Spleen (tissue), 11 donors: ENCODE results near the gene BCAR3. TPM values are rescaled to one million over a fixed set of nuclear protein-coding genes. Genes with fewer than 3 reads are reported as not detected.

Source experiments
- DNase-seq: peaks from one replicate; pipeline ENCODE4 v3.0.0-alpha.2; 2020
- H3K27ac ChIP-seq, 8 donors: fragments of 200-600 bp; sonication (generic) in 7 of 8; 1 replicate in 4 of 8; 2 replicates in 4 of 8; pipeline versions ENCODE4 v1.5.0 to v1.8.0; 2016 to 2021; ENCODE audit warnings: inconsistent platforms in 4 of 8, mild to moderate bottlenecking in 4 of 8, moderate library complexity in 1 of 8
- H3K27me3 ChIP-seq, 7 donors: fragments of 200-600 bp; sonication (generic) in 6 of 7; replicated peaks in 1 of 7; 1 replicate in 4 of 7; 2 replicates in 3 of 7; pipeline versions ENCODE4 v1.5.0 to v1.8.0; 2016 to 2021; ENCODE audit warnings: inconsistent platforms in 3 of 7, mild to moderate bottlenecking in 1 of 7
- H3K36me3 ChIP-seq, 6 donors: fragments of 200-600 bp; sonication (generic) in 5 of 6; 1 replicate in 4 of 6; 2 replicates in 2 of 6; pipeline versions ENCODE4 v1.5.0 to v1.8.0; 2016 to 2021; ENCODE audit warnings: inconsistent platforms in 2 of 6
- H3K4me1 ChIP-seq, 6 donors: fragments of 200-600 bp; sonication (generic) in 5 of 6; 1 replicate in 3 of 6; 2 replicates in 3 of 6; pipeline versions ENCODE4 v1.5.0 to v1.8.0; 2016 to 2021; ENCODE audit warnings: inconsistent platforms in 3 of 6
- H3K4me3 ChIP-seq, 8 donors: fragments of 200-600 bp; sonication (generic) in 7 of 8; 1 replicate in 4 of 8; 2 replicates in 4 of 8; pipeline versions ENCODE4 v1.5.0 to v1.8.0; 2016 to 2021; ENCODE audit warnings: inconsistent platforms in 4 of 8, mild to moderate bottlenecking in 4 of 8, moderate library complexity in 2 of 8
- H3K9me3 ChIP-seq, 8 donors: fragments of 200-600 bp; sonication (generic) in 7 of 8; 1 replicate in 4 of 8; 2 replicates in 4 of 8; pipeline versions ENCODE4 v1.5.0 to v1.8.0; 2016 to 2021; ENCODE audit warnings: inconsistent platforms in 4 of 8
- POLR2A ChIP-seq, 3 donors: fragments of 450-650 bp; IDR thresholded peaks; one replicate each; pipeline ENCODE4 v1.5.1; 2017; ENCODE audit warnings: antibody characterized with exemption in 3 of 3, mild to moderate bottlenecking in 1 of 3
- POLR2AphosphoS5 ChIP-seq, 3 donors: sonication (generic); formaldehyde crosslinking; IDR thresholded peaks; one replicate each; pipeline ENCODE4 v1.5.1; 2017; ENCODE audit warnings: antibody characterized with exemption in 3 of 3
- WGBS, 5 donors: extraction: QIAGEN DNeasy Blood & Tissue Kit in 3 of 5; methylation state at CpG; one replicate each; pipeline versions ENCODE4 v1.1.5 to v1.1.7; 2013 to 2018; 5-methylcytosine and 5-hydroxymethylcytosine counted together
- intact Hi-C: fragments of 100-400 bp; cut with DNase I; formaldehyde crosslinking; loops from one replicate; pipeline ENCODE4 v1.15.0; 2023; ENCODE audit warnings: low total_unique reads
- polyA plus RNA-seq, 3 donors: library from polyadenylated mRNA; stranded (reverse); fragments of 200-250 nt; gene quantifications; one replicate each; pipeline ENCODE4 v1.2.1, GENCODE V29; 2013
- total RNA-seq, 7 donors: library from RNA; depleted of rRNA in 3 of 7; stranded (reverse); fragments of >200 nt in 3 of 7; fragmentation: NEBNext Ultra II Directional in 4 of 7; extraction: Animal tissue kit (Norgen Biotek cat#: 25700) in 4 of 7; gene quantifications; one replicate each; pipeline versions ENCODE4 v1.1.0 to v1.2.1, GENCODE V29; 2016 to 2021
- TF ChIP-seq, protein P1 (sequence below), 11 experiments: fragments of 200-600 bp in 7 of 11; fragments of 450-650 bp in 4 of 11; sonication (generic) in 4 of 11; IDR thresholded peaks in 8 of 11; conservative IDR thresholded peaks in 3 of 11; 1 replicate in 7 of 11; 2 replicates in 4 of 11; pipeline versions ENCODE4 v1.4.0 to v1.8.0; 2016 to 2021; ENCODE audit warnings: antibody characterized with exemption in 11 of 11, inconsistent platforms in 4 of 11, mild to moderate bottlenecking in 1 of 11
- donor health status: healthy with polysubstance abuse.
- donor health status: DM: no; HTN: no; CAD: no; lungs with moderate emphysema.
- donor health status: DM: no; HTN: no; CAD: no.
- donor health status: Bipolar disorder and iron deficiency.
- donor health status: healthy.
- donor health status: DM: no; HTN: no; CAD: no.
- donor health status: DM: yes; HTN: yes; CAD: no.

BCAR3 gene
- total and polyA plus RNA-seq, 10 donors: 3.5 to 18.0 (median 11.8) TPM

- Histone ChIP-seq H3K27me3 (no peaks in the 10 kb centered on the region), H3K9me3 (no peaks in the 10 kb centered on the region), H3K27ac (no peak overlapping the region), H3K36me3 (no peaks in the 10 kb centered on the region), H3K4me3 (no peak overlapping the region), H3K4me1 (no peaks in the 10 kb centered on the region)
- no peak for TF ChIP-seq POLR2AphosphoS5 (IDR thresholded peaks at IDR 0.05)
- TF ChIP-seq POLR2A (IDR thresholded peaks at IDR 0.05): no peak
- TF ChIP-seq, protein P1, sequence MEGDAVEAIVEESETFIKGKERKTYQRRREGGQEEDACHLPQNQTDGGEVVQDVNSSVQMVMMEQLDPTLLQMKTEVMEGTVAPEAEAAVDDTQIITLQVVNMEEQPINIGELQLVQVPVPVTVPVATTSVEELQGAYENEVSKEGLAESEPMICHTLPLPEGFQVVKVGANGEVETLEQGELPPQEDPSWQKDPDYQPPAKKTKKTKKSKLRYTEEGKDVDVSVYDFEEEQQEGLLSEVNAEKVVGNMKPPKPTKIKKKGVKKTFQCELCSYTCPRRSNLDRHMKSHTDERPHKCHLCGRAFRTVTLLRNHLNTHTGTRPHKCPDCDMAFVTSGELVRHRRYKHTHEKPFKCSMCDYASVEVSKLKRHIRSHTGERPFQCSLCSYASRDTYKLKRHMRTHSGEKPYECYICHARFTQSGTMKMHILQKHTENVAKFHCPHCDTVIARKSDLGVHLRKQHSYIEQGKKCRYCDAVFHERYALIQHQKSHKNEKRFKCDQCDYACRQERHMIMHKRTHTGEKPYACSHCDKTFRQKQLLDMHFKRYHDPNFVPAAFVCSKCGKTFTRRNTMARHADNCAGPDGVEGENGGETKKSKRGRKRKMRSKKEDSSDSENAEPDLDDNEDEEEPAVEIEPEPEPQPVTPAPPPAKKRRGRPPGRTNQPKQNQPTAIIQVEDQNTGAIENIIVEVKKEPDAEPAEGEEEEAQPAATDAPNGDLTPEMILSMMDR (IDR thresholded peaks at IDR 0.05 in 8 of 11, conservative IDR thresholded peaks at IDR 0.05 in 3 of 11): no peak
- DNase-seq: no peak
- intact Hi-C loops: no loop called here
- WGBS, 5 donors: 79 to 98% (median 94%) methylated on average over 2 of the region's 2 CpGs
Observed at GRCh38 chr1:93648656-93649055, 33.0 kb downstream of the BCAR3 start.

DNA sequence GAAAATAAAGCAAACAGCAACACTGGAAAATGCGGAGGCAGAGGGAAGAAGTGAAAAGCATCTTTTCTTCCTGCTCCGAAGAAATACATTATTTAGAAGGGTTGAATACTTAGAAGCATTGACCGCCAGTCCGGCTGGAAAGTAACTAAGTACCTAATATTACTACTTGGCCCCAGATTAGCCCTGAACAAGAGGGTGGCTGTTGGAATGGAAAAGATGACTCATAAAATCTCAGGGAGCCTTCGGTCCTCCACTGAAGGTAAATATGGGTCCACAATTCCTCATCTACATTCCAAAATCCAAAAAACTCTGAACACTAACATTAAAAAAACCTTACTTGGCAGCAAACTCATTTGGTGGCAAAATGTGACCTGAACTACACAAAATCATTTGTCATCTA lies 40.1 kb downstream of the BCAR3 start:
- TF ChIP-seq POLR2A (IDR thresholded peaks at IDR 0.05) (no peak), POLR2AphosphoS5 (IDR thresholded peaks at IDR 0.05) (no peak)
- TF ChIP-seq, protein P1 (IDR thresholded peaks at IDR 0.05 in 8 of 11, conservative IDR thresholded peaks at IDR 0.05 in 3 of 11): no peak
- no peak for DNase-seq
- peaks cover 0 to 15% (median 0%) of the 10 kb centered on the region in 6 donors for H3K36me3 ChIP-seq
- WGBS, 5 donors: 86 to 93% (median 90%) methylated on average over 5 of the region's 5 CpGs
- H3K27ac ChIP-seq: no peak overlapping the region
- intact Hi-C loops: no loop called here
- H3K4me3 ChIP-seq: no peak overlapping the region
- no peaks in the 10 kb centered on the region for H3K27me3 ChIP-seq
- no peaks in the 10 kb centered on the region for H3K9me3 ChIP-seq
- peaks cover 0 to 12% (median 1%) of the 10 kb centered on the region in 6 donors for H3K4me1 ChIP-seq

- no peak for TF ChIP-seq POLR2AphosphoS5 (IDR thresholded peaks at IDR 0.05)
- TF ChIP-seq, protein P1 (IDR thresholded peaks at IDR 0.05 in 8 of 11, conservative IDR thresholded peaks at IDR 0.05 in 3 of 11): no peak
- TF ChIP-seq POLR2A (IDR thresholded peaks at IDR 0.05): no peak
- peaks cover 0 to 19% (median 4%) of the 10 kb centered on the region in 6 donors for H3K4me1 ChIP-seq
- no peaks in the 10 kb centered on the region for H3K9me3 ChIP-seq
- 91 to 96% (median 95%) methylated on average over 8 of the region's 8 CpGs for WGBS, 5 donors
- no peaks in the 10 kb centered on the region for H3K27me3 ChIP-seq
- no peak overlapping the region for H3K4me3 ChIP-seq
- no peak overlapping the region for H3K27ac ChIP-seq
- intact Hi-C loops: no loop called here
- DNase-seq: no peak
- H3K36me3 ChIP-seq: peaks cover 0 to 15% (median 0%) of the 10 kb centered on the region in 6 donors
Observed at GRCh38 chr1:93640656-93641440, 40.8 kb downstream of the BCAR3 start.

DNA sequence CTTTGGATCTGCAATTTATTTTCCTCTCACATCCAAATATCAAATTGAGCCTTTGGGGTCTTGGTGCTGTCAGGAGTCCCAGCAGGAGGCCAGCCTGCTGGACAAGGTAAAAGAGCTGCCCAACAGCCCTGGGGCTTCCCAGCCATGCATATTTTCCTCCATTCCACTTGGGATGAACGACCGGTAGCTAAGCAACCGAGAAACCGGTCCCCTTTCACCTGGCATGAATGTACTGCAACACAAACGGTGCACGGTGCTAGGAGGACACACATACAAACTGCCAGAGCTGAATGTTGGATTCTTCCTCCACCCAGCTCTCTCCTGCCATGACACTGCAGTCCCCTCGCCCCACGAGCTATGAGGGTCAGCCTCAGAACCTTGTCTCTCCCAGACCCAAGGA lies 42.7 kb downstream of the BCAR3 start:
- WGBS, 5 donors: 82 to 94% (median 91%) methylated on average over 8 of the region's 8 CpGs
- no peak for DNase-seq
- Histone ChIP-seq H3K27ac (no peak overlapping the region), H3K27me3 (no peaks in the 10 kb centered on the region), H3K36me3 (peaks cover 0 to 15% (median 0%) of the 10 kb centered on the region in 6 donors), H3K4me3 (no peak overlapping the region), H3K9me3 (no peaks in the 10 kb centered on the region), H3K4me1 (peaks cover 0 to 23% (median 6%) of the 10 kb centered on the region in 6 donors)
- TF ChIP-seq POLR2A (IDR thresholded peaks at IDR 0.05) (no peak), POLR2AphosphoS5 (IDR thresholded peaks at IDR 0.05) (no peak)
- TF ChIP-seq, protein P1 (IDR thresholded peaks at IDR 0.05 in 8 of 11, conservative IDR thresholded peaks at IDR 0.05 in 3 of 11): no peak
- intact Hi-C loops: loop anchor here (10.0 kb wide), 1 partner anchor 206 kb away; no protein-coding TSS in a partner anchor
